Measurements from ENCODE around the gene GAPVD1. TPM values are rescaled to one million over a fixed set of nuclear protein-coding genes. Genes with fewer than 3 reads are reported as not detected.
"Not testable (repeated sequence)": the region's sequence is repeated elsewhere in the genome, so short reads cannot be mapped to it uniquely, and the experiment has no call there.

Gene GAPVD1, protein sequence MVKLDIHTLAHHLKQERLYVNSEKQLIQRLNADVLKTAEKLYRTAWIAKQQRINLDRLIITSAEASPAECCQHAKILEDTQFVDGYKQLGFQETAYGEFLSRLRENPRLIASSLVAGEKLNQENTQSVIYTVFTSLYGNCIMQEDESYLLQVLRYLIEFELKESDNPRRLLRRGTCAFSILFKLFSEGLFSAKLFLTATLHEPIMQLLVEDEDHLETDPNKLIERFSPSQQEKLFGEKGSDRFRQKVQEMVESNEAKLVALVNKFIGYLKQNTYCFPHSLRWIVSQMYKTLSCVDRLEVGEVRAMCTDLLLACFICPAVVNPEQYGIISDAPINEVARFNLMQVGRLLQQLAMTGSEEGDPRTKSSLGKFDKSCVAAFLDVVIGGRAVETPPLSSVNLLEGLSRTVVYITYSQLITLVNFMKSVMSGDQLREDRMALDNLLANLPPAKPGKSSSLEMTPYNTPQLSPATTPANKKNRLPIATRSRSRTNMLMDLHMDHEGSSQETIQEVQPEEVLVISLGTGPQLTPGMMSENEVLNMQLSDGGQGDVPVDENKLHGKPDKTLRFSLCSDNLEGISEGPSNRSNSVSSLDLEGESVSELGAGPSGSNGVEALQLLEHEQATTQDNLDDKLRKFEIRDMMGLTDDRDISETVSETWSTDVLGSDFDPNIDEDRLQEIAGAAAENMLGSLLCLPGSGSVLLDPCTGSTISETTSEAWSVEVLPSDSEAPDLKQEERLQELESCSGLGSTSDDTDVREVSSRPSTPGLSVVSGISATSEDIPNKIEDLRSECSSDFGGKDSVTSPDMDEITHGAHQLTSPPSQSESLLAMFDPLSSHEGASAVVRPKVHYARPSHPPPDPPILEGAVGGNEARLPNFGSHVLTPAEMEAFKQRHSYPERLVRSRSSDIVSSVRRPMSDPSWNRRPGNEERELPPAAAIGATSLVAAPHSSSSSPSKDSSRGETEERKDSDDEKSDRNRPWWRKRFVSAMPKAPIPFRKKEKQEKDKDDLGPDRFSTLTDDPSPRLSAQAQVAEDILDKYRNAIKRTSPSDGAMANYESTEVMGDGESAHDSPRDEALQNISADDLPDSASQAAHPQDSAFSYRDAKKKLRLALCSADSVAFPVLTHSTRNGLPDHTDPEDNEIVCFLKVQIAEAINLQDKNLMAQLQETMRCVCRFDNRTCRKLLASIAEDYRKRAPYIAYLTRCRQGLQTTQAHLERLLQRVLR (N-terminal part only)
- 46.0 and 49.5 TPM in 2 replicates for total RNA-seq
- long read RNA-seq, transcript GAPVD1-212 (17 exons, 3,163 nt): major isoform, 6 of 269 reads
- long read RNA-seq, partial matches to known transcripts: 109 of 269 reads
- long read RNA-seq, other reads (novel, unspliced or antisense): 153 of 269 reads

GRCh38 chr9:125261501-125262293, at the start of gene GAPVD1:
GAPVD1 (plus strand) TSS chr9:125261826; CDS start chr9:125298922, 37,096 bp downstream.
- peak; percentile 56 for TF ChIP-seq CTCF (IDR thresholded peaks at IDR 0.05; ENCODE audit: unreplicated experiment)
- Mint-ChIP-seq H3K9me3 (ENCODE audit: low read depth) (no peaks in the 10 kb centered on the region), H3K36me3 (ENCODE audit: insufficient read depth) (peaks cover 6% of the 10 kb centered on the region), H3K4me1 (ENCODE audit: low read depth) (peaks cover 12% of the 10 kb centered on the region), H3K27me3 (no peaks in the 10 kb centered on the region), H3K27ac (peak within 1 kb of the TSS; percentile 94), H3K4me3 (ENCODE audit: low read depth) (peak within 1 kb of the TSS; percentile 95)
- peak; percentile 88 for DNase-seq (ENCODE audit: low spot score, unreplicated experiment)

DNA sequence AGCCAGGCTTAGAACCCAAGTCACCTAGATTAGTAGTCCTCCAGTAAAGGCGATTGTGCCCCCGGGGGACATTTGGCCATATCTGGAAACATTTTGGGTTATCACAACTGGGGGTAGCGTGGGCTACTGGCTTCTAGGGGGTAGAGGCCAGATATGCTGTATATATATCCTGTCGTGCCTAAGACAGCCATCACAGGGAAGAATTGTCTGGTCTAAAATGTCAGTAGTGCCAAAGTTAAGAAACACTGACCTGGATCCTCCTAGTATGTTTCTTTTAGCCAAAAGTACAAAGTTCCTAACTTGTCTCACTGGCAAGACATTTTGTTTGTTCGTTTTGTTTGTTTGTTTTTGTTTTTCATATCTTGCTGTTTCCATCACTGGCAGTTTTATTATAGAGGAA, 47.4 kb upstream of the GAPVD1 start:
- Mint-ChIP-seq H3K9me3 (ENCODE audit: low read depth) (no peaks in the 10 kb centered on the region), H3K27ac (no peak overlapping the region), H3K4me1 (ENCODE audit: low read depth) (no peaks in the 10 kb centered on the region), H3K27me3 (no peaks in the 10 kb centered on the region), H3K4me3 (ENCODE audit: low read depth) (no peak overlapping the region), H3K36me3 (ENCODE audit: insufficient read depth) (peaks cover 12% of the 10 kb centered on the region)
- no peak for DNase-seq (ENCODE audit: low spot score, unreplicated experiment)
- TF ChIP-seq CTCF (IDR thresholded peaks at IDR 0.05; ENCODE audit: unreplicated experiment): no peak

DNA sequence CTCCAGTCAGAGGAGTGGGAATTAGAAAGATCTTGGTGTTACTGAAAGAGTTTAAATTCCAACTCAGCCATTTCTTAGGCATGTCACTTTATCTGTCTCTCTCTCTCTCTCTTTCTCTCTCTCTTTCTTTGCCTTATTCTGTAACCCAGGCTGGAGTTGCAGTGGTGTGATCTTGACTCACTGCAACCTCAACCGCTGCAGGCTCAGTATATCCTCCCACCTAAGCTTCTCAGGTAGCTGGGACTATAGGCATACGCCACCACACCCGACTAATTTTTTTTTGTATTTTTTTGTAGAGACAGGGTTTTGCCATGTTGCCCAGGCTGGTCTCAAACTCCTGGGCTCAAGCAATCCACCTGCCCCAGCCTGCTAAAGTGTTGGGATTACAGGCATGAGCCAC, 43.0 kb upstream of the GAPVD1 start:
- no peak for TF ChIP-seq CTCF (IDR thresholded peaks at IDR 0.05; ENCODE audit: unreplicated experiment)
- Mint-ChIP-seq H3K9me3 (ENCODE audit: low read depth) (no peaks in the 10 kb centered on the region), H3K27ac (no peak overlapping the region), H3K27me3 (no peaks in the 10 kb centered on the region), H3K36me3 (ENCODE audit: insufficient read depth) (peaks cover 7% of the 10 kb centered on the region), H3K4me3 (ENCODE audit: low read depth) (no peak overlapping the region), H3K4me1 (ENCODE audit: low read depth) (no peaks in the 10 kb centered on the region)
- no peak for DNase-seq (ENCODE audit: low spot score, unreplicated experiment)

DNA sequence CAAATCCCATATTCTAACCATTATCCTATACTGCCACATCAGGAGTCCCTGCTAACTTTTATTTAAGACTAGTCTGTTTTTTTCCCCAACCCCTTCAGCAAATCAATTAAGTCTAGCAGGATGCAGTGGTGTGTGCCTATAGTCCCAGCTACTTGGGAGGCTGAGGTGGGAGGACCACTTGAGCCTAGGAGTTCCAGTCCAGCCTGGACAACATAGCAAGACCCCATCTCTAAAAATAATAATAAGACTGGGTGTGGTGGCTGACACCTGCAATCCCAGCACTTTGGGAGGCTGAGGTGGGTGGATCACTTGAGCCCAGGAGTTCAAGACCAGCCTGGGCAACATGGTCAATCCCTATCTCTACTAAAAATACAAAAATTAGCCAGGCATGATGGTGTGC, 36.8 kb upstream of the GAPVD1 start:
- H3K4me3 Mint-ChIP-seq (ENCODE audit: low read depth); H3K36me3 Mint-ChIP-seq (ENCODE audit: insufficient read depth); H3K27me3 Mint-ChIP-seq: not testable (repeated sequence)

DNA sequence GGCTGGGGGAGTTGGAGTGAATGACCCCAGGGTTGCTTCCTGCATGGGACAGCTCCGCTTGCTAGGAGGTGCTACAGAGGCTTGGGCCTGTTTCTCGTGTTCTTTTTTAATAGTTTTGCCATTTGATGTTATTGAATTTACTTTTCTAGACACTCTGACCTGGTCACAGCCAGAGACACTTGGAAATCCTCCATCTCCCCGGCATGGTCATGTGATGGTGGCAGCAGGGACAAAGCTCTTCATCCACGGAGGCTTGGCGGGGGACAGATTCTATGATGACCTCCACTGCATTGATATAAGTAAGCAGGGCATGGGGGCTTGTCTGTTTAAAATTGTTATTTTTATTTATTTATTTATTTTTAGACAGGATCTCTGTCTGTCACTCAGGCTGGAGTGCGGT, 33.9 kb upstream of the GAPVD1 start:
- H3K4me3 Mint-ChIP-seq (ENCODE audit: low read depth): no peak overlapping the region
- TF ChIP-seq CTCF (IDR thresholded peaks at IDR 0.05; ENCODE audit: unreplicated experiment): no peak
- no peak for DNase-seq (ENCODE audit: low spot score, unreplicated experiment)
- H3K27ac Mint-ChIP-seq: no peak overlapping the region
- H3K27me3 Mint-ChIP-seq: no peaks in the 10 kb centered on the region
- H3K9me3 Mint-ChIP-seq (ENCODE audit: low read depth): no peaks in the 10 kb centered on the region
- H3K4me1 Mint-ChIP-seq (ENCODE audit: low read depth): no peaks in the 10 kb centered on the region
- H3K36me3 Mint-ChIP-seq (ENCODE audit: insufficient read depth): no peaks in the 10 kb centered on the region

More for the DNA sequence above, 36.8 kb upstream of the GAPVD1 start:
- H3K27ac Mint-ChIP-seq; DNase-seq (ENCODE audit: low spot score, unreplicated experiment); H3K4me1 Mint-ChIP-seq (ENCODE audit: low read depth); H3K9me3 Mint-ChIP-seq (ENCODE audit: low read depth): not testable (repeated sequence)
